ENCODE measurements around the gene INPP5A.

GRCh38 chr10:132664883-132665282 is 127.3 kb downstream of the INPP5A start:
- no peak for TF ChIP-seq CTCF (IDR thresholded peaks at IDR 0.05)
- TF ChIP-seq POLR2A (IDR thresholded peaks at IDR 0.05) = no peak
